Measurements from ENCODE around the gene MAEA. TPM values are rescaled to one million over a fixed set of nuclear protein-coding genes. Genes with fewer than 3 reads are reported as not detected.

The MAEA gene
- total and polyA plus RNA-seq, 4 donors = 36.3 to 71.8 (median 53.6) TPM

- DNase-seq (ENCODE audit: low read depth in 4 of 6, low spot score in 6 of 6) = no peak
- peaks cover 46% of the 10 kb centered on the region for H3K36me3 ChIP-seq (ENCODE audit: control insufficient read depth, insufficient read depth, low read length)
These were observed 39.8 kb upstream of the MAEA start for GRCh38 chr4:1249731-1250526.

GRCh38 chr4:1250527-1250812 is 39.2 kb upstream of the MAEA start:
- H3K4me1 ChIP-seq (ENCODE audit: control insufficient read depth, insufficient read depth, low read length) = peaks cover 44% of the 10 kb centered on the region
- H3K4me3 ChIP-seq (ENCODE audit: low read depth, low read length) = no peak overlapping the region
- peaks cover 10% of the 10 kb centered on the region for H3K9me3 ChIP-seq (ENCODE audit: control insufficient read depth, insufficient read depth, low read length)
- no peaks in the 10 kb centered on the region for H3K27me3 ChIP-seq (ENCODE audit: control insufficient read depth, insufficient read depth, low read length)
- DNase-seq (ENCODE audit: low read depth in 4 of 6, low spot score in 6 of 6) = no peak
- peak overlapping the region; percentile 82 for H3K27ac ChIP-seq (ENCODE audit: low read depth, low read length)
- 94% methylated on average over 5 of the region's 7 CpGs for WGBS (ENCODE audit: insufficient coverage)
- peaks cover 41% of the 10 kb centered on the region for H3K36me3 ChIP-seq (ENCODE audit: control insufficient read depth, insufficient read depth, low read length)

More at GRCh38 chr4:1249731-1250526, 39.8 kb upstream of the MAEA start:
- Histone ChIP-seq H3K4me3 (ENCODE audit: low read depth, low read length) (peak overlapping the region; percentile 51), H3K4me1 (ENCODE audit: control insufficient read depth, insufficient read depth, low read length) (peaks cover 49% of the 10 kb centered on the region), H3K27ac (ENCODE audit: low read depth, low read length) (peak overlapping the region; percentile 82), H3K9me3 (ENCODE audit: control insufficient read depth, insufficient read depth, low read length) (peaks cover 8% of the 10 kb centered on the region), H3K27me3 (ENCODE audit: control insufficient read depth, insufficient read depth, low read length) (no peaks in the 10 kb centered on the region)
- 32% methylated on average over 38 of the region's 39 CpGs for WGBS (ENCODE audit: insufficient coverage)

- H3K4me3 ChIP-seq (ENCODE audit: low read depth, low read length) = no peak overlapping the region
- peaks cover 37% of the 10 kb centered on the region for H3K4me1 ChIP-seq (ENCODE audit: control insufficient read depth, insufficient read depth, low read length)
- no peak overlapping the region for H3K27ac ChIP-seq (ENCODE audit: low read depth, low read length)
- peaks cover 12% of the 10 kb centered on the region for H3K9me3 ChIP-seq (ENCODE audit: control insufficient read depth, insufficient read depth, low read length)
- 97% methylated on average over 32 of the region's 33 CpGs for WGBS (ENCODE audit: insufficient coverage)
- no peak for DNase-seq (ENCODE audit: low read depth in 4 of 6, low spot score in 6 of 6)
- H3K36me3 ChIP-seq (ENCODE audit: control insufficient read depth, insufficient read depth, low read length) = peaks cover 34% of the 10 kb centered on the region
- no peaks in the 10 kb centered on the region for H3K27me3 ChIP-seq (ENCODE audit: control insufficient read depth, insufficient read depth, low read length)
These were observed 38.5 kb upstream of the MAEA start for GRCh38 chr4:1250921-1251772.

GRCh38 chr4:1251773-1252066 is 38.0 kb upstream of the MAEA start:
- peaks cover 32% of the 10 kb centered on the region for H3K4me1 ChIP-seq (ENCODE audit: control insufficient read depth, insufficient read depth, low read length)
- H3K9me3 ChIP-seq (ENCODE audit: control insufficient read depth, insufficient read depth, low read length) = peaks cover 12% of the 10 kb centered on the region
- DNase-seq (ENCODE audit: low read depth in 4 of 6, low spot score in 6 of 6) = no peak
- H3K27ac ChIP-seq (ENCODE audit: low read depth, low read length) = no peak overlapping the region
- H3K4me3 ChIP-seq (ENCODE audit: low read depth, low read length) = no peak overlapping the region
- peaks cover 28% of the 10 kb centered on the region for H3K36me3 ChIP-seq (ENCODE audit: control insufficient read depth, insufficient read depth, low read length)
- 95% methylated on average over 9 of the region's 11 CpGs for WGBS (ENCODE audit: insufficient coverage)
- no peaks in the 10 kb centered on the region for H3K27me3 ChIP-seq (ENCODE audit: control insufficient read depth, insufficient read depth, low read length)

- no CpG with 5 or more reads among the region's 6 CpGs for WGBS (ENCODE audit: insufficient coverage)
- H3K9me3 ChIP-seq (ENCODE audit: control insufficient read depth, insufficient read depth, low read length) = peaks cover 15% of the 10 kb centered on the region
- no peak overlapping the region for H3K27ac ChIP-seq (ENCODE audit: low read depth, low read length)
- no peak for DNase-seq (ENCODE audit: low read depth in 4 of 6, low spot score in 6 of 6)
- H3K36me3 ChIP-seq (ENCODE audit: control insufficient read depth, insufficient read depth, low read length) = peaks cover 21% of the 10 kb centered on the region
- H3K27me3 ChIP-seq (ENCODE audit: control insufficient read depth, insufficient read depth, low read length) = no peaks in the 10 kb centered on the region
- H3K4me1 ChIP-seq (ENCODE audit: control insufficient read depth, insufficient read depth, low read length) = peaks cover 20% of the 10 kb centered on the region
- no peak overlapping the region for H3K4me3 ChIP-seq (ENCODE audit: low read depth, low read length)
These were observed 36.7 kb upstream of the MAEA start for GRCh38 chr4:1252928-1253492.

GRCh38 chr4:1253831-1254230 is 35.9 kb upstream of the MAEA start:
- 97% methylated on average over 5 of the region's 5 CpGs for WGBS (ENCODE audit: insufficient coverage)
- H3K9me3 ChIP-seq (ENCODE audit: control insufficient read depth, insufficient read depth, low read length) = peaks cover 15% of the 10 kb centered on the region

GRCh38 chr4:1255151-1255550 is 34.5 kb upstream of the MAEA start:
- Histone ChIP-seq H3K27me3 (ENCODE audit: control insufficient read depth, insufficient read depth, low read length) (no peaks in the 10 kb centered on the region), H3K4me1 (ENCODE audit: control insufficient read depth, insufficient read depth, low read length) (peaks cover 14% of the 10 kb centered on the region), H3K4me3 (ENCODE audit: low read depth, low read length) (no peak overlapping the region), H3K9me3 (ENCODE audit: control insufficient read depth, insufficient read depth, low read length) (peaks cover 15% of the 10 kb centered on the region), H3K27ac (ENCODE audit: low read depth, low read length) (no peak overlapping the region), H3K36me3 (ENCODE audit: control insufficient read depth, insufficient read depth, low read length) (peaks cover 21% of the 10 kb centered on the region)
- 100% methylated on average over 2 of the region's 4 CpGs for WGBS (ENCODE audit: insufficient coverage)
- DNase-seq (ENCODE audit: low read depth in 4 of 6, low spot score in 6 of 6) = no peak

More at GRCh38 chr4:1253831-1254230, 35.9 kb upstream of the MAEA start:
- Histone ChIP-seq H3K27ac (ENCODE audit: low read depth, low read length) (no peak overlapping the region), H3K4me3 (ENCODE audit: low read depth, low read length) (no peak overlapping the region), H3K36me3 (ENCODE audit: control insufficient read depth, insufficient read depth, low read length) (peaks cover 21% of the 10 kb centered on the region), H3K4me1 (ENCODE audit: control insufficient read depth, insufficient read depth, low read length) (peaks cover 20% of the 10 kb centered on the region), H3K27me3 (ENCODE audit: control insufficient read depth, insufficient read depth, low read length) (no peaks in the 10 kb centered on the region)
- DNase-seq (ENCODE audit: low read depth in 4 of 6, low spot score in 6 of 6) = no peak

GRCh38 chr4:1255699-1256098 is 34.0 kb upstream of the MAEA start:
- peaks cover 20% of the 10 kb centered on the region for H3K36me3 ChIP-seq (ENCODE audit: control insufficient read depth, insufficient read depth, low read length)
- WGBS (ENCODE audit: insufficient coverage) = no CpG with 5 or more reads among the region's 2 CpGs
- peaks cover 15% of the 10 kb centered on the region for H3K9me3 ChIP-seq (ENCODE audit: control insufficient read depth, insufficient read depth, low read length)
- peaks cover 8% of the 10 kb centered on the region for H3K4me1 ChIP-seq (ENCODE audit: control insufficient read depth, insufficient read depth, low read length)
- no peak overlapping the region for H3K27ac ChIP-seq (ENCODE audit: low read depth, low read length)
- DNase-seq (ENCODE audit: low read depth in 4 of 6, low spot score in 6 of 6) = no peak
- H3K4me3 ChIP-seq (ENCODE audit: low read depth, low read length) = no peak overlapping the region
- H3K27me3 ChIP-seq (ENCODE audit: control insufficient read depth, insufficient read depth, low read length) = no peaks in the 10 kb centered on the region

- no CpG with 5 or more reads among the region's 2 CpGs for WGBS (ENCODE audit: insufficient coverage)
- no peaks in the 10 kb centered on the region for H3K27me3 ChIP-seq (ENCODE audit: control insufficient read depth, insufficient read depth, low read length)
- no peaks in the 10 kb centered on the region for H3K4me1 ChIP-seq (ENCODE audit: control insufficient read depth, insufficient read depth, low read length)
- H3K36me3 ChIP-seq (ENCODE audit: control insufficient read depth, insufficient read depth, low read length) = peaks cover 15% of the 10 kb centered on the region
- DNase-seq (ENCODE audit: low read depth in 4 of 6, low spot score in 6 of 6) = no peak
- no peak overlapping the region for H3K27ac ChIP-seq (ENCODE audit: low read depth, low read length)
- peaks cover 14% of the 10 kb centered on the region for H3K9me3 ChIP-seq (ENCODE audit: control insufficient read depth, insufficient read depth, low read length)
- H3K4me3 ChIP-seq (ENCODE audit: low read depth, low read length) = no peak overlapping the region
These were observed 31.2 kb upstream of the MAEA start for GRCh38 chr4:1258457-1258856.

Measured in spinal cord (tissue), 10 donors.